Mucosa of gallbladder (tissue), 1 donor: ENCODE data around the gene CLIC4. TPM values are rescaled to one million over a fixed set of nuclear protein-coding genes. Genes with fewer than 3 reads are reported as not detected.
"Not testable (repeated sequence)": the region's sequence is repeated elsewhere in the genome, so short reads cannot be mapped to it uniquely, and the experiment has no call there.

ENCODE experiments used
- DNase-seq: peaks from one replicate; pipeline ENCODE4 v3.0.0-alpha.2; 2020; ENCODE audit warnings: low spot score
- total RNA-seq: library from RNA; stranded (reverse); gene quantifications from one replicate; pipeline ENCODE4 v1.2.1, GENCODE V29; 2021
- donor health status: DM: no; HTN: no; CAD: no.

CLIC4 gene
- total RNA-seq, 1 donor from 2014 or later: 204 TPM

GRCh38 chr1:24806588-24806987, 61.3 kb downstream of the CLIC4 start:
- DNase-seq: no peak

- DNase-seq: not testable (repeated sequence)
These were observed 66.2 kb downstream of the CLIC4 start for GRCh38 chr1:24811494-24811893.

- DNase-seq: not testable (repeated sequence)
These were observed 75.0 kb downstream of the CLIC4 start for GRCh38 chr1:24820221-24820620.

- DNase-seq: no peak
These were observed 77.6 kb downstream of the CLIC4 start for GRCh38 chr1:24822887-24823286.

GRCh38 chr1:24823486-24823885, 78.2 kb downstream of the CLIC4 start:
- DNase-seq: not testable (repeated sequence)

- no peak for DNase-seq
These were observed 79.9 kb downstream of the CLIC4 start for GRCh38 chr1:24825174-24825573.

GRCh38 chr1:24826510-24826909, 81.3 kb downstream of the CLIC4 start:
- no peak for DNase-seq

GRCh38 chr1:24827379-24828135, 82.3 kb downstream of the CLIC4 start:
- no peak for DNase-seq

GRCh38 chr1:24828183-24828886, 83.1 kb downstream of the CLIC4 start:
- no peak for DNase-seq

GRCh38 chr1:24828887-24829192, 83.6 kb downstream of the CLIC4 start:
- DNase-seq: no peak

- no peak for DNase-seq
These were observed 85.5 kb downstream of the CLIC4 start for GRCh38 chr1:24830680-24831272.

- DNase-seq: no peak
These were observed 96.3 kb downstream of the CLIC4 start for GRCh38 chr1:24841593-24841992.

- no peak for DNase-seq
These were observed 101.4 kb downstream of the CLIC4 start for GRCh38 chr1:24846671-24847070.

GRCh38 chr1:24847995-24848881, 103.0 kb downstream of the CLIC4 start:
- peak; percentile 93 for DNase-seq

- no peak for DNase-seq
These were observed 104.5 kb downstream of the CLIC4 start for GRCh38 chr1:24849672-24850295.

GRCh38 chr1:24850328-24850920, 105.2 kb downstream of the CLIC4 start:
- DNase-seq: no peak

- DNase-seq: no peak
These were observed 108.4 kb downstream of the CLIC4 start for GRCh38 chr1:24853649-24854048.

GRCh38 chr1:24855474-24855873, 110.2 kb downstream of the CLIC4 start:
- DNase-seq: no peak

GRCh38 chr1:24856787-24857506, 111.7 kb downstream of the CLIC4 start:
- no peak for DNase-seq

- no peak for DNase-seq
These were observed 112.4 kb downstream of the CLIC4 start for GRCh38 chr1:24857507-24858133.
